Skeletal muscle satellite cell (primary cell): ENCODE data around the gene SSNA1.
A peak's percentile ranks its signal among the peaks of the same experiment; 100 is the strongest.

ENCODE experiments used
- H3K27me3 ChIP-seq: 2 replicates; pipeline ENCODE4 v1.7.0; 2013; ENCODE audit warnings: low read length; ENCODE audit not compliant: control insufficient read depth, insufficient read depth
- H3K36me3 ChIP-seq: 2 replicates; pipeline ENCODE4 v1.7.0; 2013; ENCODE audit warnings: mild to moderate bottlenecking, control low read depth, low read length; ENCODE audit not compliant: insufficient read depth
- H3K4me1 ChIP-seq: 2 replicates; pipeline ENCODE4 v1.7.0; 2013; ENCODE audit warnings: low read length; ENCODE audit not compliant: control insufficient read depth, insufficient read depth
- H3K4me2 ChIP-seq: 2 replicates; pipeline ENCODE4 v1.7.0; 2013; ENCODE audit warnings: mild to moderate bottlenecking, low read length
- H3K4me3 ChIP-seq: 2 replicates; pipeline ENCODE4 v1.7.0; 2013; ENCODE audit warnings: low read length
- H3K9ac ChIP-seq: 2 replicates; pipeline ENCODE4 v1.7.0; 2013; ENCODE audit warnings: mild to moderate bottlenecking, low read depth, low read length, moderate library complexity
- H3K9me3 ChIP-seq: replicated peaks from 2 replicates; pipeline ENCODE4 v1.7.0; 2013; ENCODE audit warnings: mild to moderate bottlenecking, control low read depth, low read length

Gene SSNA1

GRCh38 chr9:137158625-137159024 is 29.9 kb upstream of the SSNA1 start:
- Histone ChIP-seq H3K36me3 (no peaks in the 10 kb centered on the region), H3K9me3 (no peaks in the 10 kb centered on the region), H3K4me2 (no peak overlapping the region), H3K4me1 (peaks cover 4% of the 10 kb centered on the region), H3K9ac (no peak overlapping the region), H3K27me3 (peaks cover 70% of the 10 kb centered on the region), H3K4me3 (no peak overlapping the region)

GRCh38 chr9:137159105-137160053 is 29.1 kb upstream of the SSNA1 start:
- Histone ChIP-seq H3K27me3 (peaks cover 78% of the 10 kb centered on the region), H3K4me1 (peaks cover 4% of the 10 kb centered on the region), H3K4me3 (no peak overlapping the region)

GRCh38 chr9:137160054-137160425 is 28.4 kb upstream of the SSNA1 start:
- H3K9me3 ChIP-seq: no peaks in the 10 kb centered on the region
- no peaks in the 10 kb centered on the region for H3K36me3 ChIP-seq
- H3K4me1 ChIP-seq: peaks cover 4% of the 10 kb centered on the region
- no peak overlapping the region for H3K9ac ChIP-seq
- H3K4me2 ChIP-seq: no peak overlapping the region
- peaks cover 84% of the 10 kb centered on the region for H3K27me3 ChIP-seq
- no peak overlapping the region for H3K4me3 ChIP-seq

More at GRCh38 chr9:137159105-137160053, 29.1 kb upstream of the SSNA1 start:
- no peaks in the 10 kb centered on the region for H3K36me3 ChIP-seq
- no peaks in the 10 kb centered on the region for H3K9me3 ChIP-seq
- H3K9ac ChIP-seq: no peak overlapping the region
- no peak overlapping the region for H3K4me2 ChIP-seq

- Histone ChIP-seq H3K4me1 (peaks cover 4% of the 10 kb centered on the region), H3K36me3 (no peaks in the 10 kb centered on the region), H3K27me3 (peaks cover 84% of the 10 kb centered on the region), H3K4me3 (no peak overlapping the region), H3K4me2 (no peak overlapping the region), H3K9me3 (no peaks in the 10 kb centered on the region), H3K9ac (no peak overlapping the region)
Measured at GRCh38 chr9:137160716-137161557, 27.5 kb upstream of the SSNA1 start.

GRCh38 chr9:137161558-137162486 is 26.7 kb upstream of the SSNA1 start:
- no peak overlapping the region for H3K4me2 ChIP-seq
- H3K9me3 ChIP-seq: no peaks in the 10 kb centered on the region
- peaks cover under 1% of the 10 kb centered on the region for H3K4me1 ChIP-seq
- H3K9ac ChIP-seq: no peak overlapping the region
- H3K4me3 ChIP-seq: no peak overlapping the region
- H3K27me3 ChIP-seq: peaks cover 84% of the 10 kb centered on the region
- no peaks in the 10 kb centered on the region for H3K36me3 ChIP-seq

GRCh38 chr9:137162505-137163364 is 25.7 kb upstream of the SSNA1 start:
- Histone ChIP-seq H3K4me2 (peak overlapping the region; percentile 78), H3K9ac (no peak overlapping the region), H3K27me3 (peaks cover 81% of the 10 kb centered on the region), H3K4me3 (peak overlapping the region; percentile 28), H3K36me3 (no peaks in the 10 kb centered on the region), H3K4me1 (no peaks in the 10 kb centered on the region), H3K9me3 (no peaks in the 10 kb centered on the region)

GRCh38 chr9:137163365-137163715 is 25.1 kb upstream of the SSNA1 start:
- H3K27me3 ChIP-seq: peaks cover 79% of the 10 kb centered on the region
- no peak overlapping the region for H3K9ac ChIP-seq
- H3K4me1 ChIP-seq: no peaks in the 10 kb centered on the region
- H3K9me3 ChIP-seq: no peaks in the 10 kb centered on the region
- peak overlapping the region; percentile 28 for H3K4me3 ChIP-seq
- H3K36me3 ChIP-seq: no peaks in the 10 kb centered on the region
- H3K4me2 ChIP-seq: peak overlapping the region; percentile 78

GRCh38 chr9:137163805-137164204 is 24.7 kb upstream of the SSNA1 start:
- H3K9me3 ChIP-seq: no peaks in the 10 kb centered on the region
- peaks cover 77% of the 10 kb centered on the region for H3K27me3 ChIP-seq
- H3K9ac ChIP-seq: no peak overlapping the region
- H3K36me3 ChIP-seq: no peaks in the 10 kb centered on the region
- no peak overlapping the region for H3K4me2 ChIP-seq
- H3K4me3 ChIP-seq: no peak overlapping the region
- H3K4me1 ChIP-seq: peaks cover 4% of the 10 kb centered on the region

GRCh38 chr9:137164370-137165249 is 23.9 kb upstream of the SSNA1 start:
- H3K4me3 ChIP-seq: no peak overlapping the region
- H3K4me2 ChIP-seq: no peak overlapping the region
- H3K4me1 ChIP-seq: peaks cover 11% of the 10 kb centered on the region
- no peak overlapping the region for H3K9ac ChIP-seq
- no peaks in the 10 kb centered on the region for H3K9me3 ChIP-seq
- H3K27me3 ChIP-seq: peaks cover 77% of the 10 kb centered on the region
- H3K36me3 ChIP-seq: no peaks in the 10 kb centered on the region
